ENCODE results near the gene CLNS1A.

Gene CLNS1A

GRCh38 chr11:77637345-77638165 is at the start of gene CLNS1A:
TSS of gene CLNS1A (minus strand) at chr11:77637794. CDS start at chr11:77637714, 80 bp downstream.
- peak within 1 kb of the TSS; percentile 92 for H3K4me3 Mint-ChIP-seq
- intact Hi-C loops (cut with micrococcal nuclease), result loop anchor here (10.0 kb wide), 1 partner anchor 357 kb away; the partner anchor contains the start of gene INTS4
- peaks cover 9% of the 10 kb centered on the region for H3K9me3 Mint-ChIP-seq
- H3K4me1 Mint-ChIP-seq (ENCODE audit: low read depth), result peaks cover 34% of the 10 kb centered on the region
- peak within 1 kb of the TSS; percentile 94 for H3K27ac Mint-ChIP-seq
- peaks cover 26% of the 10 kb centered on the region for H3K36me3 Mint-ChIP-seq (ENCODE audit: low read depth)
- H3K27me3 Mint-ChIP-seq, result no peaks in the 10 kb centered on the region

- Mint-ChIP-seq H3K4me3 (no peak overlapping the region), H3K4me1 (ENCODE audit: low read depth) (no peaks in the 10 kb centered on the region), H3K9me3 (no peaks in the 10 kb centered on the region), H3K27me3 (no peaks in the 10 kb centered on the region), H3K27ac (no peak overlapping the region), H3K36me3 (ENCODE audit: low read depth) (peaks cover 88% of the 10 kb centered on the region)
- intact Hi-C loops (cut with micrococcal nuclease), result no loop called here
Measured at GRCh38 chr11:77687088-77687487, 49.5 kb upstream of the CLNS1A start.

- peaks cover 83% of the 10 kb centered on the region for H3K36me3 Mint-ChIP-seq (ENCODE audit: low read depth)
- H3K27ac Mint-ChIP-seq, result no peak overlapping the region
- H3K4me3 Mint-ChIP-seq, result no peak overlapping the region
- H3K27me3 Mint-ChIP-seq, result no peaks in the 10 kb centered on the region
- no peaks in the 10 kb centered on the region for H3K4me1 Mint-ChIP-seq (ENCODE audit: low read depth)
- no peaks in the 10 kb centered on the region for H3K9me3 Mint-ChIP-seq
- intact Hi-C loops (cut with micrococcal nuclease), result no loop called here
Measured at GRCh38 chr11:77677138-77677537, 39.5 kb upstream of the CLNS1A start.

GRCh38 chr11:77672264-77672663 is 34.7 kb upstream of the CLNS1A start:
- H3K27ac Mint-ChIP-seq, result no peak overlapping the region
- H3K27me3 Mint-ChIP-seq, result no peaks in the 10 kb centered on the region
- no peak overlapping the region for H3K4me3 Mint-ChIP-seq
- no peaks in the 10 kb centered on the region for H3K9me3 Mint-ChIP-seq
- peaks cover 100% of the 10 kb centered on the region for H3K36me3 Mint-ChIP-seq (ENCODE audit: low read depth)
- intact Hi-C loops (cut with micrococcal nuclease), result no loop called here
- no peaks in the 10 kb centered on the region for H3K4me1 Mint-ChIP-seq (ENCODE audit: low read depth)

GRCh38 chr11:77669848-77670511 is 32.4 kb upstream of the CLNS1A start:
- H3K9me3 Mint-ChIP-seq, result no peaks in the 10 kb centered on the region
- no peaks in the 10 kb centered on the region for H3K27me3 Mint-ChIP-seq
- H3K4me1 Mint-ChIP-seq (ENCODE audit: low read depth), result no peaks in the 10 kb centered on the region
- intact Hi-C loops (cut with micrococcal nuclease), result no loop called here
- no peak overlapping the region for H3K27ac Mint-ChIP-seq
- peaks cover 99% of the 10 kb centered on the region for H3K36me3 Mint-ChIP-seq (ENCODE audit: low read depth)
- H3K4me3 Mint-ChIP-seq, result no peak overlapping the region

- H3K27ac Mint-ChIP-seq, result no peak overlapping the region
- H3K4me3 Mint-ChIP-seq, result no peak overlapping the region
- H3K4me1 Mint-ChIP-seq (ENCODE audit: low read depth), result no peaks in the 10 kb centered on the region
- peaks cover 97% of the 10 kb centered on the region for H3K36me3 Mint-ChIP-seq (ENCODE audit: low read depth)
- H3K9me3 Mint-ChIP-seq, result no peaks in the 10 kb centered on the region
- intact Hi-C loops (cut with micrococcal nuclease), result no loop called here
- no peaks in the 10 kb centered on the region for H3K27me3 Mint-ChIP-seq
Measured at GRCh38 chr11:77668760-77669159, 31.2 kb upstream of the CLNS1A start.

- no peak overlapping the region for H3K27ac Mint-ChIP-seq
- intact Hi-C loops (cut with micrococcal nuclease), result no loop called here
- H3K4me1 Mint-ChIP-seq (ENCODE audit: low read depth), result peaks cover 11% of the 10 kb centered on the region
- H3K27me3 Mint-ChIP-seq, result no peaks in the 10 kb centered on the region
- H3K4me3 Mint-ChIP-seq, result no peak overlapping the region
- peaks cover 63% of the 10 kb centered on the region for H3K36me3 Mint-ChIP-seq (ENCODE audit: low read depth)
- H3K9me3 Mint-ChIP-seq, result no peaks in the 10 kb centered on the region
Measured at GRCh38 chr11:77665240-77665965, 27.8 kb upstream of the CLNS1A start.

- no peak overlapping the region for H3K4me3 Mint-ChIP-seq
- intact Hi-C loops (cut with micrococcal nuclease), result no loop called here
- no peaks in the 10 kb centered on the region for H3K27me3 Mint-ChIP-seq
- peaks cover 11% of the 10 kb centered on the region for H3K4me1 Mint-ChIP-seq (ENCODE audit: low read depth)
- no peak overlapping the region for H3K27ac Mint-ChIP-seq
- no peaks in the 10 kb centered on the region for H3K9me3 Mint-ChIP-seq
- H3K36me3 Mint-ChIP-seq (ENCODE audit: low read depth), result peaks cover 26% of the 10 kb centered on the region
Measured at GRCh38 chr11:77661670-77662069, 24.1 kb upstream of the CLNS1A start.

- intact Hi-C loops (cut with micrococcal nuclease), result no loop called here
- Mint-ChIP-seq H3K9me3 (no peaks in the 10 kb centered on the region), H3K4me3 (no peak overlapping the region), H3K27ac (peak overlapping the region; percentile 30), H3K4me1 (ENCODE audit: low read depth) (peaks cover 11% of the 10 kb centered on the region), H3K27me3 (no peaks in the 10 kb centered on the region), H3K36me3 (ENCODE audit: low read depth) (peaks cover 20% of the 10 kb centered on the region)
Measured at GRCh38 chr11:77660947-77661346, 23.4 kb upstream of the CLNS1A start.

- intact Hi-C loops (cut with micrococcal nuclease), result no loop called here
- H3K36me3 Mint-ChIP-seq (ENCODE audit: low read depth), result no peaks in the 10 kb centered on the region
- H3K27me3 Mint-ChIP-seq, result no peaks in the 10 kb centered on the region
- H3K27ac Mint-ChIP-seq, result no peak overlapping the region
- H3K4me1 Mint-ChIP-seq (ENCODE audit: low read depth), result peaks cover 11% of the 10 kb centered on the region
- no peaks in the 10 kb centered on the region for H3K9me3 Mint-ChIP-seq
- no peak overlapping the region for H3K4me3 Mint-ChIP-seq
Measured at GRCh38 chr11:77658213-77659013, 20.8 kb upstream of the CLNS1A start.

- intact Hi-C loops (cut with micrococcal nuclease), result no loop called here
- Mint-ChIP-seq H3K36me3 (ENCODE audit: low read depth) (no peaks in the 10 kb centered on the region), H3K4me1 (ENCODE audit: low read depth) (peaks cover 10% of the 10 kb centered on the region), H3K27ac (no peak overlapping the region), H3K27me3 (no peaks in the 10 kb centered on the region), H3K4me3 (no peak overlapping the region), H3K9me3 (no peaks in the 10 kb centered on the region)
Measured at GRCh38 chr11:77656362-77656761, 18.8 kb upstream of the CLNS1A start.

GRCh38 chr11:77654770-77655434 is 17.3 kb upstream of the CLNS1A start:
- Mint-ChIP-seq H3K27me3 (no peaks in the 10 kb centered on the region), H3K4me1 (ENCODE audit: low read depth) (no peaks in the 10 kb centered on the region), H3K27ac (no peak overlapping the region), H3K9me3 (no peaks in the 10 kb centered on the region), H3K36me3 (ENCODE audit: low read depth) (no peaks in the 10 kb centered on the region), H3K4me3 (no peak overlapping the region)
- intact Hi-C loops (cut with micrococcal nuclease), result no loop called here

- Mint-ChIP-seq H3K27me3 (peaks cover 2% of the 10 kb centered on the region), H3K27ac (no peak overlapping the region), H3K36me3 (ENCODE audit: low read depth) (no peaks in the 10 kb centered on the region), H3K4me1 (ENCODE audit: low read depth) (no peaks in the 10 kb centered on the region), H3K9me3 (no peaks in the 10 kb centered on the region), H3K4me3 (no peak overlapping the region)
- intact Hi-C loops (cut with micrococcal nuclease), result no loop called here
Measured at GRCh38 chr11:77650123-77650522, 12.5 kb upstream of the CLNS1A start.

Data from dendritic cell treated with granulocyte-macrophage colony-stimulating factor and Interleukin-4, amounts not matched to agents 40 ng/mL and 50 ng/mL, for 4 days (primary cell).